ENCODE results near the gene CCDC142. TPM values are rescaled to one million over a fixed set of nuclear protein-coding genes. Genes with fewer than 3 reads are reported as not detected.

The CCDC142 gene
- polyA plus RNA-seq, 1 donor (not counting 4 experiments of a cell fraction or from before 2014, with no cell fraction given), result 4.7 TPM

DNA sequence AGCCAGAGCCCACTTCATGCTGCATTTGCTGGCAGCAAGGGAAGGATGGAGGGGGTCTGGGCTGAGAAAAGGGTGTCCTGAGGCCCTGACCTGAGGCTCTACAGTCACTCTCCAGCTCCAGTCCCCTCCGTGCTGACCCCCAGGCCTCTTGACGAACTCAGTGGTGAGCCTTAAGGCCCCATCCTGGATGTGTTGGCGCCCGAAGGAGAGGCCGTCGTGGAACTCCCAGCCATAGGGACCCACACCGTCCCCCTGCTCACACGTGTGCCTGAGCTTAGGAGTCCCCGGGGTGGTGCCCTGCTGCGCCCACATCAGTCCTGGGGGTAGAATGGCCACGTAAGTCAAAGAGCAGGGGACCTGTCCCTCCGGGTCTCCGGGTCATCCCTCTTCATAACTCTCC is 18.4 kb downstream of the CCDC142 start:
- TF ChIP-seq, protein P1, sequence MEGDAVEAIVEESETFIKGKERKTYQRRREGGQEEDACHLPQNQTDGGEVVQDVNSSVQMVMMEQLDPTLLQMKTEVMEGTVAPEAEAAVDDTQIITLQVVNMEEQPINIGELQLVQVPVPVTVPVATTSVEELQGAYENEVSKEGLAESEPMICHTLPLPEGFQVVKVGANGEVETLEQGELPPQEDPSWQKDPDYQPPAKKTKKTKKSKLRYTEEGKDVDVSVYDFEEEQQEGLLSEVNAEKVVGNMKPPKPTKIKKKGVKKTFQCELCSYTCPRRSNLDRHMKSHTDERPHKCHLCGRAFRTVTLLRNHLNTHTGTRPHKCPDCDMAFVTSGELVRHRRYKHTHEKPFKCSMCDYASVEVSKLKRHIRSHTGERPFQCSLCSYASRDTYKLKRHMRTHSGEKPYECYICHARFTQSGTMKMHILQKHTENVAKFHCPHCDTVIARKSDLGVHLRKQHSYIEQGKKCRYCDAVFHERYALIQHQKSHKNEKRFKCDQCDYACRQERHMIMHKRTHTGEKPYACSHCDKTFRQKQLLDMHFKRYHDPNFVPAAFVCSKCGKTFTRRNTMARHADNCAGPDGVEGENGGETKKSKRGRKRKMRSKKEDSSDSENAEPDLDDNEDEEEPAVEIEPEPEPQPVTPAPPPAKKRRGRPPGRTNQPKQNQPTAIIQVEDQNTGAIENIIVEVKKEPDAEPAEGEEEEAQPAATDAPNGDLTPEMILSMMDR (optimal IDR thresholded peaks at IDR 0.05 in 1 of 3, IDR thresholded peaks at IDR 0.05 in 1 of 3, conservative IDR thresholded peaks at IDR 0.05 in 1 of 3; ENCODE audit: extremely low read depth in 1 of 3, insufficient read depth in 2 of 3, low read length in 3 of 3), result no peak
- no peak for TF ChIP-seq EZH2 (IDR thresholded peaks at IDR 0.05; ENCODE audit: low read length)
- DNase-seq (ENCODE audit: low read depth, low spot score) (no peak), FAIRE-seq (no peak)
- H3K4me2 ChIP-seq (ENCODE audit: control insufficient read depth, extremely low read depth, insufficient read depth, low read depth, low read length), result peak overlapping the region; percentile 95
- no peaks in the 10 kb centered on the region for H3K4me1 ChIP-seq (ENCODE audit: control insufficient read depth, extremely low read depth, insufficient read depth, low read length)
- H3K36me3 ChIP-seq (ENCODE audit: control insufficient read depth in 2 of 2, extremely low read depth in 1 of 2, insufficient read depth in 2 of 2, low read length in 2 of 2), result peaks cover 12 to 25% of the 10 kb centered on the region in 2 experiments
- no peaks in the 10 kb centered on the region for H3K9me3 ChIP-seq (ENCODE audit: control insufficient read depth, low read depth, low read length)
- no peaks in the 10 kb centered on the region for H3K9me1 ChIP-seq (ENCODE audit: control insufficient read depth, extremely low read depth, insufficient read depth, low read length)
- dilution Hi-C loops (cut with MboI; ENCODE audit: extremely low pct_ligation_motif_present, low sequenced_read_pairs), result no loop called here
- peak overlapping the region; percentile 89 to 96 (median 91) for H3K4me3 ChIP-seq (ENCODE audit: control insufficient read depth in 2 of 3, extremely low read depth in 1 of 3, insufficient read depth in 2 of 3, low read depth in 1 of 3, low read length in 3 of 3)
- peaks cover 24% of the 10 kb centered on the region for H3K79me2 ChIP-seq (ENCODE audit: control insufficient read depth, insufficient read depth, low read length)
- no peaks in the 10 kb centered on the region for H4K20me1 ChIP-seq (ENCODE audit: control insufficient read depth, extremely low read depth, insufficient read depth, low read length)
- no peaks in the 10 kb centered on the region for H3K27me3 ChIP-seq (ENCODE audit: control insufficient read depth, extremely low read depth, insufficient read depth, low read length)
- H3K9ac ChIP-seq (ENCODE audit: control insufficient read depth, extremely low read depth, insufficient read depth, low read length), result peak overlapping the region; percentile 89
- peak overlapping the region; percentile 12 for H2AFZ ChIP-seq (ENCODE audit: control insufficient read depth, low read length)
- H3K27ac ChIP-seq (ENCODE audit: control insufficient read depth, insufficient read depth, low read length), result peak overlapping the region; percentile 87

DNA sequence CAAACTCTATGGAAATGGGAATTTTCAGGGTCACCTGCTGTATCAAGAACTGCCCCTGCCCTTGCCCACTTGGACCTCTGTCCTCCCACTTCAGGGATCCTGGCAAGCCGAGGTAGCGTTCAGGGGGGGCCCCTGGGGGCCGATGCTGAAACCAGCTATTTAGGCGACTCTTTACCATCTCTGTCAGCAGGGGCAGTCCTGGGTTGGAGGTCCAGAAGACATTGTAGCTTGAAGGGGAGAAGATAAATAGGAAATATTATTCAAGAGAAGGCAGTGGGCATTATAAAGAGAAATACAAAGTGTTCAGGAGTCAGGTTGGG is 20.1 kb downstream of the CCDC142 start:
- H3K79me2 ChIP-seq (ENCODE audit: control insufficient read depth, insufficient read depth, low read length), result peaks cover 26% of the 10 kb centered on the region

More for the DNA sequence above, 20.1 kb downstream of the CCDC142 start:
- no peaks in the 10 kb centered on the region for H3K9me3 ChIP-seq (ENCODE audit: control insufficient read depth, low read depth, low read length)
- no peak for DNase-seq (ENCODE audit: low read depth, low spot score)
- no peak for FAIRE-seq
- H3K27ac ChIP-seq (ENCODE audit: control insufficient read depth, insufficient read depth, low read length), result no peak overlapping the region
- no peaks in the 10 kb centered on the region for H3K27me3 ChIP-seq (ENCODE audit: control insufficient read depth, extremely low read depth, insufficient read depth, low read length)
- H3K9ac ChIP-seq (ENCODE audit: control insufficient read depth, extremely low read depth, insufficient read depth, low read length), result no peak overlapping the region
- TF ChIP-seq, protein P1 (optimal IDR thresholded peaks at IDR 0.05 in 1 of 3, IDR thresholded peaks at IDR 0.05 in 1 of 3, conservative IDR thresholded peaks at IDR 0.05 in 1 of 3; ENCODE audit: extremely low read depth in 1 of 3, insufficient read depth in 2 of 3, low read length in 3 of 3), result no peak
- TF ChIP-seq EZH2 (IDR thresholded peaks at IDR 0.05; ENCODE audit: low read length), result no peak
- H3K36me3 ChIP-seq (ENCODE audit: control insufficient read depth in 2 of 2, extremely low read depth in 1 of 2, insufficient read depth in 2 of 2, low read length in 2 of 2), result peaks cover 12 to 25% of the 10 kb centered on the region in 2 experiments
- H3K9me1 ChIP-seq (ENCODE audit: control insufficient read depth, extremely low read depth, insufficient read depth, low read length), result no peaks in the 10 kb centered on the region
- no peak overlapping the region for H3K4me3 ChIP-seq (ENCODE audit: control insufficient read depth in 2 of 3, extremely low read depth in 1 of 3, insufficient read depth in 2 of 3, low read depth in 1 of 3, low read length in 3 of 3)
- dilution Hi-C loops (cut with MboI; ENCODE audit: extremely low pct_ligation_motif_present, low sequenced_read_pairs), result no loop called here
- no peak overlapping the region for H2AFZ ChIP-seq (ENCODE audit: control insufficient read depth, low read length)
- no peaks in the 10 kb centered on the region for H3K4me1 ChIP-seq (ENCODE audit: control insufficient read depth, extremely low read depth, insufficient read depth, low read length)
- H4K20me1 ChIP-seq (ENCODE audit: control insufficient read depth, extremely low read depth, insufficient read depth, low read length), result no peaks in the 10 kb centered on the region
- H3K4me2 ChIP-seq (ENCODE audit: control insufficient read depth, extremely low read depth, insufficient read depth, low read depth, low read length), result no peak overlapping the region

Measured in keratinocyte (primary cell).